Right lobe of liver (tissue), 6 donors: ENCODE results near the gene HOXA10. TPM values are rescaled to one million over a fixed set of nuclear protein-coding genes. Genes with fewer than 3 reads are reported as not detected.

Experiments
- ATAC-seq, 4 donors: fragments of 200-7000 bp; cut with Tn5 transposase; one replicate each; pipeline ENCODE4 v1.9.1; 2020; ENCODE audit warnings: mild to moderate bottlenecking in 4 of 4, moderate library complexity in 4 of 4
- DNase-seq, 3 donors: peaks; one replicate each; pipeline ENCODE4 v3.0.0-alpha.2; 2020
- H3K27ac ChIP-seq, 3 donors: fragments of 200-600 bp; one replicate each; pipeline ENCODE4 v1.8.0; 2022
- H3K27me3 ChIP-seq, 2 donors: fragments of 200-600 bp; one replicate each; pipeline ENCODE4 v1.8.0; 2022
- H3K36me3 ChIP-seq, 4 donors: fragments of 200-600 bp; sonication (generic) in 1 of 4; one replicate each; pipeline versions ENCODE4 v1.5.1 to v1.8.0; 2017 to 2022; ENCODE audit warnings: control low read depth in 1 of 4
- H3K4me1 ChIP-seq, 4 donors: fragments of 200-600 bp; sonication (generic) in 1 of 4; one replicate each; pipeline versions ENCODE4 v1.5.1 to v1.8.0; 2017 to 2022; ENCODE audit warnings: control low read depth in 1 of 4
- H3K4me3 ChIP-seq, 3 donors: fragments of 200-600 bp; one replicate each; pipeline ENCODE4 v1.8.0; 2022
- H3K9me3 ChIP-seq, 4 donors: fragments of 200-600 bp; sonication (generic) in 1 of 4; one replicate each; pipeline versions ENCODE4 v1.5.1 to v1.8.0; 2017 to 2022; ENCODE audit warnings: control low read depth in 1 of 4
- POLR2A ChIP-seq: fragments of 450-650 bp; IDR thresholded peaks from one replicate; pipeline ENCODE4 v1.6.1; 2017; ENCODE audit warnings: antibody characterized with exemption, mild to moderate bottlenecking
- WGBS: methylation state at CpG from one replicate; pipeline ENCODE4 v1.1.6; 2018; ENCODE audit warnings: low coverage, low lambda C conversion rate; ENCODE audit not compliant: insufficient coverage; ENCODE audit errors: missing lambda C conversion rate; 5-methylcytosine and 5-hydroxymethylcytosine counted together
- intact Hi-C, 2 donors: fragments of 100-400 bp; cut with DNase I; formaldehyde crosslinking; loops; one replicate each; pipeline versions ENCODE4 v1.11.2 to v1.14.1; 2022
- total RNA-seq, 6 experiments: library from RNA; depleted of rRNA in 2 of 6; stranded (reverse); fragments of >200 nt in 2 of 6; fragmentation: NEBNext Ultra II Directional in 3 of 6; extraction: Animal tissue kit (Norgen Biotek cat#: 25700) in 3 of 6; gene quantifications; one replicate each; pipeline versions ENCODE4 v1.1.0 to v1.2.4, GENCODE V29; 2016 to 2023
- TF ChIP-seq, protein P1 (sequence below), 4 donors: fragments of 200-600 bp in 3 of 4; fragments of 450-650 bp in 1 of 4; IDR thresholded peaks; one replicate each; pipeline versions ENCODE4 v1.5.1 to v1.8.0; 2016 to 2022; ENCODE audit warnings: antibody characterized with exemption in 4 of 4, mild to moderate bottlenecking in 2 of 4
- donor health status: DM: no; HTN: yes; CAD: no.
- donor health status: DM: no; HTN: no; CAD: no.
- donor health status: DM: no; HTN: no; CAD: no.
- donor health status: DM: no; HTN: yes; CAD: no.
- donor health status: DM: no; HTN: yes; CAD: no.

The HOXA10 gene
- total RNA-seq, 6 experiments from 2014 or later = not detected

DNA sequence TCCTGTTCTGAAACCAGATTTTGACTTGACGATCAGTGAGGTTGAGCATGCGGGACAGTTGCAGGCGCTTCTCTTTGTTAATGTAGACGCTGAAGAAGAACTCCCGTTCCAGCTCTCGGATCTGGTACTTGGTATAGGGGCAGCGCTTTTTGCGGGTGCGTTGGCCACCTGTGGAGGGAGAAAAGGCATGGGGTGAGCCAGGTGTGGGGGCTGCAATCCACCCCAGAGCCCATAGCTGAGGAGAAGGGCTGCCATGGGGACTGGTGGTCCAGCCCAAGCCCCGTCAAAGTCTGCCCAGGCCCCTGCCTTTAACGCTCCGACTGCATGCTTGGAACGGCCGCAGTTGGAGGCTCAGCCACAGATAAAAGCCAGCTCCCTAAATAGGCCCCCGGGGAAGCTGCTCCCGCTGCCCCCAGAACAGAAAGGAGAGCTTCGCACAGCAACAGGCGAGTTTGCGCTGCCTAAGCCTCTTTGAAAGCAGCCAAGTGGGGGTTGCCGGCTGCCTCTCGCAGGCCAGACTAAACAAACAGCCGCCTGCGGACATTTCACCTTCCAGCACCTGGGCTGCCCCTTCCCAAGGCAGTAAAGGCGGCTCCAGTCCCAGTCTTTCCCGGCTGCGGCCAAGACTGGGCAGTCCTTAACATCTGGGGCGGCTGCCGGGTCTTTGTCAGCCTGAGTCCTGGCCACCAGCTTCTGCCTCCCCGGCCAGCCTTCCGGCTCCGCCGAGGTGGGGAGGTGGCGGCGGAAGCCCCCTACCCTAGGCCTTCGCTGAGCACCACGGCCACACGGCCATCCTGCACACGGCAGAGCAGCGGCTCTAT, 9.0 kb upstream of the HOXA10 start:
- TF ChIP-seq, protein P1, sequence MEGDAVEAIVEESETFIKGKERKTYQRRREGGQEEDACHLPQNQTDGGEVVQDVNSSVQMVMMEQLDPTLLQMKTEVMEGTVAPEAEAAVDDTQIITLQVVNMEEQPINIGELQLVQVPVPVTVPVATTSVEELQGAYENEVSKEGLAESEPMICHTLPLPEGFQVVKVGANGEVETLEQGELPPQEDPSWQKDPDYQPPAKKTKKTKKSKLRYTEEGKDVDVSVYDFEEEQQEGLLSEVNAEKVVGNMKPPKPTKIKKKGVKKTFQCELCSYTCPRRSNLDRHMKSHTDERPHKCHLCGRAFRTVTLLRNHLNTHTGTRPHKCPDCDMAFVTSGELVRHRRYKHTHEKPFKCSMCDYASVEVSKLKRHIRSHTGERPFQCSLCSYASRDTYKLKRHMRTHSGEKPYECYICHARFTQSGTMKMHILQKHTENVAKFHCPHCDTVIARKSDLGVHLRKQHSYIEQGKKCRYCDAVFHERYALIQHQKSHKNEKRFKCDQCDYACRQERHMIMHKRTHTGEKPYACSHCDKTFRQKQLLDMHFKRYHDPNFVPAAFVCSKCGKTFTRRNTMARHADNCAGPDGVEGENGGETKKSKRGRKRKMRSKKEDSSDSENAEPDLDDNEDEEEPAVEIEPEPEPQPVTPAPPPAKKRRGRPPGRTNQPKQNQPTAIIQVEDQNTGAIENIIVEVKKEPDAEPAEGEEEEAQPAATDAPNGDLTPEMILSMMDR (IDR thresholded peaks at IDR 0.05) = no peak
- TF ChIP-seq POLR2A = no peak
- H3K36me3 ChIP-seq = no peaks in the 10 kb centered on the region
- H3K27ac ChIP-seq = no peak overlapping the region
- H3K27me3 ChIP-seq = peaks cover 46 to 86% of the 10 kb centered on the region in 2 donors
- DNase-seq (peak in 2 of 3 donors; percentile 38 to 42), ATAC-seq (no peak)
- H3K4me3 ChIP-seq = no peak overlapping the region
- H3K4me1 ChIP-seq = peaks cover 0 to 16% (median 0%) of the 10 kb centered on the region in 4 donors
- 8% methylated on average over 19 of the region's 39 CpGs for WGBS
- intact Hi-C loops = no loop called here
- no peaks in the 10 kb centered on the region for H3K9me3 ChIP-seq

DNA sequence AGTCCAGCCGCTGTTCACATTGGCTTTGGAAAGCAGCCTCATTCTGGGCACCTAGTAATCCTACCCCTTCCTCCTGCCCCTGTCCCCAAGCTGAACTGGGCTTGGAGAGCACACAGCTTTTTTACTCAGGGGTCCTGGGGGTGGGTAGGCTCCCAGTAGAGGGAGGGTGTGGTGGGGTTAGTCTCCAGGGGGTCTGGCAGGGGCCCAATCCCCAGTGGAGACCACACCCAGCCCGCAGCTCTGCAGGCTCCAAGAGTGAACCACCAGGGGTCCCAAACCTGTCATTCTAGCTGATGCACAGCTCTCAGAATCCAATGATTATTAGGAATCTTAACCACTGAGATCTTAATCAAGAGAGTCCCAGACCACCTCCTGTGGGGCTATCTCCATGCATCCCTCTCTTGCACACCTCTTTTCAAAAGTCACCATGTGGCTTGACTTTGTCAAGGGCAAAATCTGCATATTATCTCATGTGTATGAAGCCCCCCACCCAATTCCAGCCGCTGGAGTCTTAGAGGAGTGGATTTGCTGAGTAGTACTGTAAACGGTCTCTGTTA, 8.2 kb upstream of the HOXA10 start:
- Histone ChIP-seq H3K27ac (no peak overlapping the region), H3K36me3 (no peaks in the 10 kb centered on the region), H3K4me1 (peaks cover 0 to 14% (median 0%) of the 10 kb centered on the region in 4 donors), H3K9me3 (no peaks in the 10 kb centered on the region), H3K27me3 (peaks cover 39 to 86% of the 10 kb centered on the region in 2 donors), H3K4me3 (no peak overlapping the region)
- DNase-seq = peak in 1 of 3 donors; percentile 33
- intact Hi-C loops = no loop called here
- 28% methylated on average over 3 of the region's 4 CpGs for WGBS
- TF ChIP-seq, protein P1 (IDR thresholded peaks at IDR 0.05) = no peak
- TF ChIP-seq POLR2A = no peak
- no peak for ATAC-seq

DNA sequence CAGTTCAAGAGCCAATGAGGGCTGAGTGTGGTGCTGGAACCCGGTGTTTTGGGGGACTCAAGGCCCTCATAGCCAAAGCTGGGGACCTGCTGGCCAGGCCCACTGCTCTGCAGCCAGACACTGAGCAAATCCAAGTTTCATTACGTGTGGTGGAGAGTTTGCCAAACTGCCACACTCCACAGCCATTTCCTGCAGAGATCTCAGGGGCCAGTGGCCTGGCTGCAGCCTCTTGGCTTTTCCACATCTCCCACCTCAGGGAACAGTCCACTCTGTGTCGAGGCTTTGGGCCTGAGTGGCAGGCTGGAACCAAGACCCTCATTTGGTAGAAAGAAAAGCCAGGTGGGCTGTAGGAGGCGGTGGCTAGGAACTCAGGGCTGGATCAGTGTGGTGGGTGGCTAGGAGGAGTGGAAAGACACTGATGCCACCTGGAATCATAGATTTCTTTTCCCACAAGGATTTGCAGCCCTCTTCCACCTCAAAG, 7.7 kb upstream of the HOXA10 start:
- no peaks in the 10 kb centered on the region for H3K9me3 ChIP-seq
- H3K27ac ChIP-seq = no peak overlapping the region
- ATAC-seq (no peak), DNase-seq (peak in 1 of 3 donors; percentile 31)
- TF ChIP-seq, protein P1 (IDR thresholded peaks at IDR 0.05) = no peak
- no peak for TF ChIP-seq POLR2A
- H3K4me3 ChIP-seq = no peak overlapping the region
- 33% methylated on average over 4 of the region's 4 CpGs for WGBS
- peaks cover 38 to 90% of the 10 kb centered on the region in 2 donors for H3K27me3 ChIP-seq
- H3K36me3 ChIP-seq = no peaks in the 10 kb centered on the region
- H3K4me1 ChIP-seq = peaks cover 0 to 14% (median 0%) of the 10 kb centered on the region in 4 donors
- intact Hi-C loops = no loop called here

DNA sequence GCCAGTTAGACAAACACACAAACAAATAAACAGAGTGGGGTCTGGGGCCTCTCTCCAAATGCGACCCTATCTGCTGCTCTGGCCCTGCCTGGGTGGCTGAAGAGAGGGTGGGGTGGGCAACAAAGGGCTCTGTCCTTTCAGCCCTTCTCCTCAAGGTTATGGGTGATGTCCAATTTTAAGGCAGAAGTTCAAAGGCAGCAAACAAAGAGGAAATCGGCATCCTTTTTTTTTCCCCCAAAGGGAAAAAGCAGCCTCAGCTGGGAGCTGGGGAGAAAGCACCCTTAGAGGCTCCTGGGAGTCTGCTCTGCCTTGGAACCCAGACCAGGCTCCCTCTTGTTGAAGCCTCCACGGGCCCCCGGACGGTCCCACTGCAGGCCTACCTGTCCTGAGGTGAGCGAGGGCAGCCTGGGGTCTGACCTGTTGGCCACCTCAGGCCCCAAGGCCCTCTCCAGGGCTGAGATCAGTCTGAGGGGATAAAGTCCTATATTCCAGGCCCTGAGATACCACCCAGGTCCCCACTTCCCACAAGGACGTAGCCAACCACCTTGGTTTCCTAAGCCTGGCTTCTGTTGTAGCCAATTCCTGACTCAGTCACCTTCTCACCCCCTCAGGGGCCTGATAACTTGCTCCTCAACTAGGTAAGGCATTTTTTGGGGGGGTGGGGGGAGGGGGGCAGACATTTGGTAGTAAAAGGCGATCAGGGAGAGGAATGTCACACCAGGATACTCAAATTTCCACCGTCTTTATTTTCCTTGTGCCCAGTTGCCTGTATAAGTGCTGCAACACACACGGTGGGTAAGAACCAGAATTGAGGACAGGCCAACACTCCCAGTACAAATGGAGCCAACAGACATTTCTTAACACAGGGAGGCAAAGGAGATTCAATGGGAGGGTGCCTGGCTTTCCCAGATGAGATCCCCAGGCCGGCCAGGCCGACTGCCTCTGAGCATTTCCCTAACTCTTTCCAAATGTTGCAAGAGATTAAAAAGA, 6.6 kb upstream of the HOXA10 start:
- DNase-seq = no peak
- ATAC-seq = no peak
- Histone ChIP-seq H3K27ac (no peak overlapping the region), H3K27me3 (peaks cover 38 to 90% of the 10 kb centered on the region in 2 donors), H3K9me3 (no peaks in the 10 kb centered on the region), H3K36me3 (no peaks in the 10 kb centered on the region), H3K4me1 (peaks cover 0 to 14% (median 0%) of the 10 kb centered on the region in 4 donors), H3K4me3 (no peak overlapping the region)
- intact Hi-C loops = no loop called here
- WGBS = 65% methylated on average over 8 of the region's 12 CpGs
- TF ChIP-seq, protein P1 (IDR thresholded peaks at IDR 0.05) = no peak
- no peak for TF ChIP-seq POLR2A
